Caki2 (cell line): ENCODE results near the gene KIRREL2. TPM values are rescaled to one million over a fixed set of nuclear protein-coding genes. Genes with fewer than 3 reads are reported as not detected.
"Not testable (repeated sequence)": the region's sequence is repeated elsewhere in the genome, so short reads cannot be mapped to it uniquely, and the experiment has no call there.

Source experiments
- DNase-seq: peaks from one replicate; pipeline ENCODE4 v3.0.0-alpha.2; 2015; ENCODE audit warnings: low read depth
- in situ Hi-C: cut with HindIII; loops from 2 replicates; pipeline ENCODE4 v1.10.0; 2016; ENCODE audit warnings: low sequenced_read_pairs, low pct_unique_long_range_greater_than_20kb, mixed read lengths
- total RNA-seq: library from RNA; depleted of rRNA; stranded (reverse); fragments of >200 nt; shearing (Covaris generic); gene quantifications from 2 replicates; pipeline ENCODE4 v1.2.3, GENCODE V29; 2014; ENCODE audit warnings: low replicate concordance

Gene KIRREL2
- total RNA-seq, 1 experiment from 2014 or later, result not detected

DNA sequence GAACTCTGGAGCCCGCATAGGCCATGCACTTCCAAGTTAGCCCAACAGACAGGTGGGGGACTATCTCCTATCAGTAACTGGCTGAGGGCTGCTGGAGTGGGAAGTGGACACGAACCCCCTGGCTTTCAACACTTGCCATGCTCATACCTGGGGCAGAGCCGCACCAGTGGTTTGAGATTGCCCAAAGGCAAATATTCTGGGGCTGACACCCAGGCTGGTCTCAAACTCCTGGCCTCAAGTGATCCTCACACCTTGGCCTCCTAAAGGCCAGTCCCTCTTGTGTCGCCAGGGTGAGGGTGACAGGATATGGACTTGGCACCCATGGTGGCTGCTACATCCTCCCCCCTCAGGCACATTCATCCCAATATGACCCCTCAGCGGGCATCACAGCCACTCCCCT is 30.5 kb downstream of the KIRREL2 start:
- in situ Hi-C loops, result no loop called here
- DNase-seq, result no peak

DNA sequence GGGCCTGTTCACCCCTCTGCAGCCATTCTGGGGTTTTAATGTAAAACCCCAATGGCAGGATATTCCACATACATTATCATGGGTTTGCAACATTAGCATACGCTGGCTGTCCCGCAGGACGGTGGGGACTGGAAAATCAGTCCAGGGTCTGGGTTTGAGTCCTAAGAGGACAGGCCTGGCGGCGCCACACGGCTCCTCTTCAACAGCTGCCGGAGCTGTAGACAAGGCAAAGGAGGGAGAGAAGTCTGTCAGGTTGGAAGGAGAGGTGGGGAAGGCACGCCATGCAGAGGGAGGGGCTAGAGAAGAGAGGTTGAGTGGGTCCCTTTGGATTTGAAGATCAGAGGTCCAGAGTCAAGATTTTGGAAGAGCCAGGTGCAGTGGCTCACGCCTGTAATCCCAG is 31.7 kb downstream of the KIRREL2 start:
- in situ Hi-C loops, result no loop called here

DNA sequence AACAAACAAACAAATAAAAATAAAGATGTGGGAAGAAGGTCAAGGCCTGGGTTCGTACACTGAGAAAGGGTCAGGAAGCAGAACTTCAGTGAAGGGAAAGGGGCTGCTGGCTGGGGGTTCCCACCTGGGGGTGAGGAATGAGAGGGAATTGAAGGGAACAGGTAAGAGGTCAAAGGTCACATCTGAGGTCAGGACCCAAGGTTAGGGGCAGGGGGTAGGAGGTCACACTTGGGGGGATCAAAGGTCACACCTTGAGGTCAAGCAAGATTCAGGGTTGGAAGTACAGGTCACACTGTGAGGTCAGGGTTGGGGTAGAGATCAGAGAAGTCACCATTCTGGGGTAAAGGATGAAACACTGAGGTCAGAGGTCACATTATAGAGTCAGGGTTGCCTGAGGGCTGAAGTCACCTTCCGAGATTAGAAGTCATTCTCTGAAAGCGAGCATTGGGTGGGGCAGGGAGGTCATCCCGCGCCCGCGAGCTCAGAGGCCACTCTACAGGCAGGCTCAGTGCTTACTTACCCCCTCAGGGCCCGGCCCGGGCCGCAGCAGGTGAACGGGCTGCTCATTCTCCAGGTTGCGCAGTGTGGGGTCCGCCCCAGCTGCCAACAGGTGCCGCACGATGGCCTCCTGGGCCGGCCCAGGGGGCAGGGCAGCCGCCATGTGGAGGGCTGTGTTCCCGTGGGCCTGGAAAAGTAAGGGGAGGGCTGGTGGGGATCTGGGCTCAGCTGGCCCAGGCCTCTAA is 32.8 kb downstream of the KIRREL2 start:
- in situ Hi-C loops, result no loop called here

More for the DNA sequence above, 31.7 kb downstream of the KIRREL2 start:
- DNase-seq, result no peak

DNA sequence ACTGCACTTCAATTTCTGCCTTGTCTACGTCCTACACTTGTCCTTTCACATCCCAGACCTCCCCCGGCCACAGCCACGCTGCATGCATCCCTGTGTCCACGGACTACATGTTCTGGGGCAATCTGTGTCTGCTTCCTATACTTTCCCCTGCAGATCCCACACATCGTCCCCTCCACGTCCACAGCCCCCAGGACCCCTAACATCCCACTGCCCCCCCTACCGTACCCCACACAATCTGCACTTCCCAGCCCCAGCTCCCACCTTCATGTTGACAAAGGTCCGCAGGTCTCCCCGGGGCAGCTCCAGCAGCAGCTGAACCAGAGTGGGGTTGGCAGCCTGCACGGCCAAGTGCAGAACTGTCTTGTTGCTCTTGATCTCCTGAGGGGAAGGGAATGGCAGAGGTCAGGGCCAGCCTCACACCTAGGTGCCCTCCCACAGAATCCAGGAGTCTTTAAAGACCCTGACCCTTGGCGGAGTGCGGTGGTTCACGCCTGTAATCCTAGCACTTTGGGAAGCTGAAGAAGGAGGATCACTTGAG is 33.5 kb downstream of the KIRREL2 start:
- in situ Hi-C loops, result no loop called here
- DNase-seq, result no peak

More for the DNA sequence above, 32.8 kb downstream of the KIRREL2 start:
- no peak for DNase-seq

DNA sequence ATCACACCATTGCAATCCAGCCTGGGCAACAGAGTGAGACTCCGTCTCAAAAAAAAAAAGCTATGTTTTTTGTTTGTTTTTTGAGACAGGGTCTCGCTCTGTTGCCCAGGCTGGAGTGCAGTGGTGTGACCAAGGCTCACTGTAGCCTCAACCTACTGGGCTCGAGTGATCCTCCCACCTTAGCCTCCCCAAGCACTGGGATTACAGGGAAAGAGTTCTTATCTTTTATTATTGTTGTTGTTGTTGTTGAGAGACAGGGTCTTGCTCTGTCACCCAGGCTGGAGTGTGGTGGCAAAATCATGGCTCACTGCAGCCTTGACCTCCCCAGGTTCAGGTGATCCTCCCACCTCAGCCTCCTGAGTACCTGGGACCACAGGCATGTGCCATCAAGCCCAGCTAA is 35.1 kb downstream of the KIRREL2 start:
- DNase-seq, in situ Hi-C loops: not testable (repeated sequence)

DNA sequence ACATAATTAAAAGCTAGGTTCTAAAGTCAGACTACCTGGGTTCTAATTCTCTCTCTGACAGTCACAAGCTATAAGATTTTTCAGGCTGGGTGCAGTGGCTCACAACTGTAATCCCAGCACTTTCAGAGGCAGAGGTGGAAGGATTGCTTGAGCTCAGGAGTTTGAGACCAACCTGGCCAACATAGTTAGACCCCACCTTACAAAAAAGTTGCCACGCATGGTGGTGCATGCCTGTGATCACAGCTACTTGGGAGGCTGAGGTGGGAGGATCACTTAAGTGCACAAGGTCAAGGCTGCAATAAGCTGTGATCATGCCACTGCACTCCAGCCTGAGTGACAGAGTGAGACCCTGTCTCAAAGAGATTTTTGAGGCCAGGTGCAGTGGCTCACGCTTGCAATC is 37.6 kb downstream of the KIRREL2 start:
- DNase-seq, result no peak
- in situ Hi-C loops, result no loop called here

DNA sequence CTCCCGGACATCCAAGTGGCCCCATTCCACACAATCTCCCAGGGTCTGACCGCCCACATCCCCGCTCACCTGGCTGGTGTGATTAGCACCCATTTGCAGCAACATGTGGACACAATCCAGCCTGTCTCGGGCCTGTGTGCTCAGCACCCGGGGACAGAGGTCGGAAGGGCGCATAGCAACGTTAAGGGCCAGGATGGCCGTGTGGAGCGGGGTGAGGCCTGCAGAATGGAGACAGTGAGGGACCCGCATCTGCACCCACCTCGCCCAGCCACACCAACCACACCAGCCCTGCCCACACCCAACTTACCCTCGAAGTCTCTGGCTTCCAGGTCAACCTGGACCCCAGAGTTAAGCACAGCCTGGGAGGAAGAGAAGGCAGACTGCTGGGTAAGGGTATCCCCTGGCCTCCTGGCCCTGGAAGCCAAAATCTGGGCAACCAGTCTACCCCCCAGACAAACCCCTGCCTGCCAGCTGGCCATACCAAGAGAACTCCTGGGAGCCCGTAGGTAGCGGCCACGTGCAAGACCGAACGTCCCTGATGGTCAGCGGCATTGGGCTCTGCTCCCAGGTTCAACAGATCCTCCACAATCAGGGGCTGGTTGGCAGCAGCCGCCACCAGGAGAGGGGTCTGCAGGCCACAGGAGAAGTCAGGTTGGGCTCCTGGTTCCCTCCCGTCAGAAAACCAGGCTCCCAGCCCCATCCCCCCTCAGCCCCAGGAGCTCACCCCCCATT is 39.4 kb downstream of the KIRREL2 start:
- in situ Hi-C loops, result no loop called here
- DNase-seq, result no peak

DNA sequence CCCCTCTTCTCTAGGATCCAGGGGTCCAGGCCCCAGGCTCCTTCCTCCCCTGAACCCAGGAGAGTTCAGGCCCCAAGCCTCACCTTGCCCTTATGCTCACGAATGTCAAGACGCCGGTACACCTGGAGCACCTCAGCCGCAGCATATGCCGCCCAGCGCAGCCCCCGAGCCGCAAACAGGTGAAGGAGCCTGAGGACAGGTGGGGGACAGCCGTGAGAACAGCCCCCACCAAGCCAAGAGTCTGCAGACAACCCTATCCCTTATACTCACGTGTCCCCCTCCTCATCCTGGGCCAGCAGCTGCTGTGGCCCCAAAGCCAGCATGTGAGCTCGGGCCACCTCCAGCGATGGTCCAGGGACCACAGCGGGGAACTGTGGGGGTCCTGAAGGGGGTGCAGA is 39.9 kb downstream of the KIRREL2 start:
- DNase-seq, result no peak
- in situ Hi-C loops, result no loop called here

DNA sequence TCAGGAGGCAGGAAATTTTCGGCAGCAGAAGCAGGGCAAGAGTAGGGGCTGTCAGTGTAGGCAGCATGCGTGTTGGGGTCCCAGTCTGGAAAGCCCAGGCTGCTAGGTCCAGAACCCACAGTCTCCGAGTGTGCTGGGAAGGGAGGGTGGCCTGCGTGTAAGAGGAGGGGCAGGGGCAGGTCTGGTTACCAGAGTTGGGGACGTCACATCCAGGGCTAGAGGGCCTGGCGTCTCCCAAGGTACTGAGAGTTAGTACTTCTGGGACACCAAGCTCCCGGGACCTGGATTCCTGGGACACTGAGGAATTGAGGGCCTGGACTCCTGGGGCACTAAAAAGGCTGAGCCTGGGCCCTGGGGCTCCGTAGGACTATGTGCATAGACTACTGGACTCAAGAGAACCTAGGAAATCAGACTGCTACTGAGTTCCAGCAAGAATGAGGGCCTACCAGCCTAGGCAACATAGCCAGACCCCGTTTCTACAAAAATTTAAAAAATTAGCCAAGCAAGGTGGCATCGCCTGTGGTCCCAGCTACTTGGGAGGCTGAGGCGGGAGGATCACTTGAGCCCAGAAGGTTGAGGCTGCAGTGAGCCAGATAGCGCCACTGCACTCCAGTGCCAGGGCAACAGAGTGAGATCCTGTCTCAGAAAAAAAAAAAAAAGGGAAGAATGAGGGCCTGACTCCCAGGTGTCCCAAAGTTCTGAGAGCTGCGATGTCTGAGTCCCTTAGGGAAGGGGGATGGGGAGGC is 41.2 kb downstream of the KIRREL2 start:
- in situ Hi-C loops, result no loop called here
- DNase-seq, result no peak

DNA sequence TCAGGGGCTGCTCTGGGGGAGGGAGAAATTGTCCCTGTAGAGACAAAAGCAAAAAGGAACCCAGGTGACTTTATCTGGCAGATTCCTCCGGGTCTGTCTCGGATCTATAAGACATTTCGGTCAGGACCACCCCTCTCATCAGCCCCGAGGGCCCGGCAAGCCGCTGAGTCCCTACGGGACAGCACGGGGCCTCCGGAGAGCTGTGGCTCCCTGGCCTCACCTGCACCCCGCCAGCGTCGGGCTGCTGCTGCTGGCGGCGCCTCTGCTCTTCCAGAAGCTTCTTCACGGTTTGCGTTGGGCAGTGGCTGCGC is 41.7 kb downstream of the KIRREL2 start:
- DNase-seq, result no peak
- in situ Hi-C loops, result no loop called here

DNA sequence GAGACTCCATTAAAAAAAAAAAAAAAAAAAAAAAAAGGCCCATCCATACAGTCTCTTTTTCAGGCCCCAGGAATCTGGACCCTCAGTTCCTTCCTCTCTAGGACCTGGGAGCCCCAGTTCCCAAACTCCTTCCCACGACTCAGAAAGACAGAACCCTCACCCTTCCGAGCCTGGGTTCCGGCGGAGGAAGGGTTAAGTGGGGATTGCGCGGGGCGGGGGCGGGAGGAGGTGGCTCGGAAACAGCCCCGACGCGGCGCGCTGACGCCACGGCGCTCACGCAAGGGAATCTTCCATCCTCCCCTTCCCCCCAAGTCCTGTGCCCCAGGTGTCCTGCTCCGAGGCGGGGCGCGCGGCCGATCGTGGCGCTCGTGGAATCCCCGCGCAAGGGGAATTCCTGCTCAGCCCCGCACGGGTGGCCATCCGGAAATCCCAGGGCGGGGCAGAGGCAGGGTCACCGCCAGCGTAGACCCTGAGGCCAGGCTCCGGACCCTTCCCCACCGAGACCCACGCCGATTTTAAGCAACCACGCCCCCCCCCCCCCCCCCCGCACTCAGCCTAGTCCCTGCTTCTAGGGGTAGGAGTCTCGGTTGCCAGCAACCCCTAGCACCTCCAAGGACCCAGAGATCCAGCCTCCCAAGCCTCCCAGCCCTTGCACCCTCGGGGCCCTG is 43.0 kb downstream of the KIRREL2 start:
- peak; percentile 91 for DNase-seq
- in situ Hi-C loops, result no loop called here

DNA sequence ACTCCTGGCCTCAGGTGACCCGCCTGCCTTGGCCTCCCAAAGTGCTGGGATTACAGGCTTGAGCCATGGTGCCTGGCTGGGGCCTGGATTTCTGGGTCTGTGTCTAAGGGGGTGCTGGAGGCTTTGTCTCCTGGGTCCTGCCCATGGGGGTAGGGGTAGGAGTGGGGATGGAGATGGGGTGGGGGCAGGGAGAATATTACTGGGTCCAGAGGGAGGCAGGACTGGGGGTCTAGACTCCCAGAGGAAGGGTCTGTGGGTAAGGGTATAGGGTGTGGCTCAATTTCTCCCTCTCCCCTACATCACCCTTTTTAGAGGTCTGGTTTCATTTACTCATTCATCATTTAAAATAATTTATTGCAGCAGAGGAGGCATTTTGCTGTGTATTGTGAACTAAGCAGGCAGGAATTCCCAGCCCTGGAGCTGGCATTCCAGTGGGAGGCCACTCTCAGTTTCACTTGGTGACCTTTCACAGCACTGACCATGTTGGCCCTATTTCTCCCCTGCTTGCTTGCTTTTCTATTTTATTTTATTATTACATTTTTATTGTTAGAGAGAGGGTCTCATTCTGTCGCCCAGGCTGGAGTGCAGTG is 44.4 kb downstream of the KIRREL2 start:
- DNase-seq, result peak; percentile 47
- in situ Hi-C loops, result no loop called here

DNA sequence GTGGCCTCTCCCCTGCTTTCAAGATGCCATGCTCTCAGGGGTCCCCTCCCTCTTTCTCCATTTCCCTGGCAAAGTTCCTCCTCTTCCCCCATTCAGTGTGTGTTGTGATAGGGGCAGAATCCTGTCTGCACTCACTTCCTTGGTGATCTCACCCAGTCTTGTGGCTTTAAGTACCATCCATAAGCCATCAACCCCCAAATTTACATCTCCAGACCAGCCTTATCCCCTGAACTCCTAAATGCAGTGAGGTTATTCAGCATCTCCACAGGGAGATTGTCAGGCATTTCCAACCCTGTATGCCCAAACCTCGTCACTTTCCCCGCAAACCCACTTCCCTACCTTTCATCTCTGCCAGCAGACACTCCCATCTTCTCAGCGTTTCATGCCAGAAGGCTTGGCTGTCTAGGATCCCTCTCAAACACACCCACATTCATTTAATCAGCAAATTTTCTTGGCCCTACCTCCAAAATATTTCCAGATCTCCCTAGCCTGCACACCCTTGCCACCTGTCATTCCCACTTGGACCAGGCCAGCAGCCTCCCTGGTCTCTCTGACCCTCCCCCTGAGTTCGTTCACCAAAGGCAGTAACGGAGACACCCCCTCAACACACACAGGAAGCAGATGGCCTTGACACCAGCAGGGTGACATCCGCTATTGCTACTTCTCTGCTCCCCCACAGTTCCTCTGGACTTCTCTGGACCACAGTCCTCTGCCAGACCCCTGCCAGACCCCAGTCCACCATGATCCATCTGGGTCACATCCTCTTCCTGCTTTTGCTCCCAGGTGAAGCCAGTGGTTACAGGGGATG is 45.3 kb downstream of the KIRREL2 start, which contains the start of gene HCST:
TSS of gene HCST (plus strand) at position 676 of the 808 bp plus-strand sequence. CDS start at position 741, 65 bp downstream.
- DNase-seq, result peak; percentile 38
- in situ Hi-C loops, result no loop called here

DNA sequence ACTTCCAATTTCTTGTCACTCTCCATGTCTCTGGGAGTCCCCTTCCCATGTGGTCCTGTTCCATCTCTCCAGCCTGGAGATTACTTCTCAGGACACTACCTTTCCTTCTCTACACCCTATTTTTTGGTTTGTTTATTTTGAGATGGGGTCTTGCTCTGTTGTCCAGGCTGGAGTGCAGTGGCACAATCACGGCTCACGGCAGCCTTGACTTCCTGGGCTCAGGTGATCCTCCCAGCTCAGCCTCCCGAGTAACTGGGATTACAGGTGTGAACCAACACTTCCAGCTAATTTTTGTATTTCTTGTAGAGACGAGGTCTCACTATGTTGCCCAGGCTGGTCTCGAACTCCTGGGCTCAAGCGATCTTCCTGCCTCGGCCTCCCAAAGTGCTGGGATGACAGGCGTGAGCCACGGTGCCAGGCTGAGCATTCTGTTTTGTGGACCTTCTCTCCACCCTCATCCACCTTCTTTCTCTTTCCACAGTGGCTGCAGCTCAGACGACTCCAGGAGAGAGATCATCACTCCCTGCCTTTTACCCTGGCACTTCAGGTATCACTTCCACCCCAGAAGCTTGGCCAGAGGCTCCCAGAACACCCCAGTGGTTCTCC is 46.3 kb downstream of the KIRREL2 start:
- in situ Hi-C loops, result no loop called here
- DNase-seq, result no peak

DNA sequence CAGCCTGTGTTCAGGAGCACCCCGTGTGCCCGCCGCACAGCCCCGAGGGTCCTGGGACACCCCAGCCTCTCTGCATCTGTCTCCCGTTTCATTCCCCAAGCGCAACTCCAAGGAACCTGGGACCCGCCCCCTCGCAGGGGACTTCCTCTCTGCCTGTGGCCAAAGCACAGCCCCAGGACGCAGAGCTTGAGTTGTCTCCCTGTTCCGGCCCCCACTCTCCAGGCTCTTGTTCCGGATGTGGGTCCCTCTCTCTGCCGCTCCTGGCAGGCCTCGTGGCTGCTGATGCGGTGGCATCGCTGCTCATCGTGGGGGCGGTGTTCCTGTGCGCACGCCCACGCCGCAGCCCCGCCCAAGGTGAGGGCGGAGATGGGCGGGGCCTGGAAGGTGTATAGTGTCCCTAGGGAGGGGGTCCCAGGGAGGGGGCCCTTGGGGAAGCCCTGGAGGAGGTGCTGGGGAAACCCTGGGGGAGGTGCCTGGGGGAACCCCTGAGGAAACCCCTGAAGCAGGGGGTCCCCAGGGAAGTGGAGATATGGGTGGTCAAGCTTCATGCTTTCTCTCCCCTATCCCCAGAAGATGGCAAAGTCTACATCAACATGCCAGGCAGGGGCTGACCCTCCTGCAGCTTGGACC is 47.0 kb downstream of the KIRREL2 start:
- in situ Hi-C loops, result no loop called here
- DNase-seq, result peak; percentile 90

DNA sequence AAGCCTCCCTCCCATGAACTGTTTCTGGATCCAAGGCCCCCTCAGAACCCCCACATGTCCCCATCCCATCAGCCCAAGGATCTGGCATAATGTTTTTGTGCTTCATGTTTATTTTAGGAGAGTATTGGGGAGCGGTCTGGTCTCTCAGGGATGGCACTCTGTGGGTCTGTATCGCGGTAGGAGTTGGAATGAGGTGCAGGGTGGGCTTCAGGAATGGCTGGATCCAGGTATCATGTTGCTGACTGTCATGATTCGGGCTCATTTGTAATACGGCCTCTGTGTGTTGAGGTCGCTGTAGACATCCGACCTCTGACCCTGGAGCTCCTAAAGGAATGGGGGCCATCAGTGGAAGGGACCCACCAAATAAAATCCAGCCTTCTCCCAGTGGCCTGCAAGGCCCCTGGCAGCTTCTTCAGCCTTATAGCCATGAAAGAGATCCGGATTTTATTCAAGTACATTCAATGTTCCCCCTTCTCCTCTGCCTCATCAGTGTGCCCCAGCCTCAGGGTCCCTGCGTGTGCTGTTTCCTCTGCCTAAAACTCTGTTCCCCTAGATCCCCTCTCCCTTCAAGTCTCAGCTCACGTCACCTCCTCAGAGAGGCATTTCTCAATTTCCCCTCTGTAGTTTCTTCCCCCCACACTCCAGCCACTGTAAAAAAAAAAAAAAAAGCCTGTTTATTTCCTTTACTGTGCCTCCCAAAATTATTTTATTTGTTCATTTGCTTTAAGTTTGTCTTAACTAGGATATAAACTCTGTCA is 47.8 kb downstream of the KIRREL2 start:
- in situ Hi-C loops, result no loop called here

More for the DNA sequence above, 47.8 kb downstream of the KIRREL2 start:
- DNase-seq, result no peak
